Type B pancreatic cell (in vitro differentiated cells): ENCODE results near the gene TGIF1. TPM values are rescaled to one million over a fixed set of nuclear protein-coding genes. Genes with fewer than 3 reads are reported as not detected.

ENCODE experiments used
- DNase-seq: peaks from one replicate; pipeline ENCODE4 v3.0.0; 2021; ENCODE audit warnings: mixed read lengths; ENCODE audit not compliant: unreplicated experiment; ENCODE audit errors: extremely low spot score
- H3K27ac Mint-ChIP-seq: 2 replicates; pipeline ENCODE4 v1.8.0; 2021; ENCODE audit warnings: mild to moderate bottlenecking, mixed read lengths
- H3K27me3 Mint-ChIP-seq: 2 replicates; pipeline ENCODE4 v1.8.0; 2021; ENCODE audit warnings: mixed read lengths
- H3K36me3 Mint-ChIP-seq: 2 replicates; pipeline ENCODE4 v1.8.0; 2021; ENCODE audit warnings: mixed read lengths
- H3K4me1 Mint-ChIP-seq: one replicate; pipeline ENCODE4 v1.8.0; 2021; ENCODE audit warnings: mixed read lengths; ENCODE audit not compliant: unreplicated experiment
- H3K4me3 Mint-ChIP-seq: 2 replicates; pipeline ENCODE4 v1.8.0; 2021; ENCODE audit warnings: mild to moderate bottlenecking, mixed read lengths
- H3K9me3 Mint-ChIP-seq: 2 replicates; pipeline ENCODE4 v1.8.0; 2021; ENCODE audit warnings: mixed read lengths
- CTCF ChIP-seq: fragments of 200-600 bp; sonication (generic); conservative IDR thresholded peaks from 2 replicates; pipeline ENCODE4 v1.5.0; 2021; ENCODE audit warnings: antibody characterized with exemption, mild to moderate bottlenecking
- total RNA-seq: library from RNA; stranded (reverse); gene quantifications from 2 replicates; pipeline ENCODE4 v1.2.1, GENCODE V29; 2021; ENCODE audit warnings: low replicate concordance

TGIF1 gene
- total RNA-seq, 1 donor from 2014 or later, result 80.7 TPM

GRCh38 chr18:3493501-3494244, 43.7 kb downstream of the TGIF1 start:
- Mint-ChIP-seq H3K4me1 (no peaks in the 10 kb centered on the region), H3K27ac (no peak overlapping the region), H3K36me3 (no peaks in the 10 kb centered on the region), H3K9me3 (peaks cover 4% of the 10 kb centered on the region), H3K4me3 (no peak overlapping the region), H3K27me3 (peaks cover 27% of the 10 kb centered on the region)
- no peak for DNase-seq
- TF ChIP-seq CTCF, result no peak

DNA sequence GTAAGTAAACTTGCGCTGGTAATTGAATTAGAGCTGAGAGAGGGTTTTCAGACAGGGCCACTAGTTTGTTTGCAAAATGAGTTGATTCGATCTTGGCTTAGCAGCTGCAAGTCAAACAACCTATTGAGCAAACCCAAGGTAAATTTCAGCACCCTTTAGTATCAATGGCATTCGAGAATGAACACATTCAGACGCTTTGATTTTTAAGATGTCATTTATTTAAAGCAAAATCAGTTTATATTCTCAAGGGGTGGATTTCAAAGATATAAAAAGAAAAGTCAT, 44.2 kb downstream of the TGIF1 start:
- no peak for TF ChIP-seq CTCF
- Mint-ChIP-seq H3K27me3 (peaks cover 30% of the 10 kb centered on the region), H3K4me3 (no peak overlapping the region), H3K4me1 (no peaks in the 10 kb centered on the region), H3K36me3 (no peaks in the 10 kb centered on the region), H3K9me3 (peaks cover 4% of the 10 kb centered on the region), H3K27ac (no peak overlapping the region)
- no peak for DNase-seq

- no peak for TF ChIP-seq CTCF
- Mint-ChIP-seq H3K4me3 (no peak overlapping the region), H3K4me1 (peaks cover 3% of the 10 kb centered on the region)
These were observed 44.6 kb downstream of the TGIF1 start for GRCh38 chr18:3494569-3494968.

DNA sequence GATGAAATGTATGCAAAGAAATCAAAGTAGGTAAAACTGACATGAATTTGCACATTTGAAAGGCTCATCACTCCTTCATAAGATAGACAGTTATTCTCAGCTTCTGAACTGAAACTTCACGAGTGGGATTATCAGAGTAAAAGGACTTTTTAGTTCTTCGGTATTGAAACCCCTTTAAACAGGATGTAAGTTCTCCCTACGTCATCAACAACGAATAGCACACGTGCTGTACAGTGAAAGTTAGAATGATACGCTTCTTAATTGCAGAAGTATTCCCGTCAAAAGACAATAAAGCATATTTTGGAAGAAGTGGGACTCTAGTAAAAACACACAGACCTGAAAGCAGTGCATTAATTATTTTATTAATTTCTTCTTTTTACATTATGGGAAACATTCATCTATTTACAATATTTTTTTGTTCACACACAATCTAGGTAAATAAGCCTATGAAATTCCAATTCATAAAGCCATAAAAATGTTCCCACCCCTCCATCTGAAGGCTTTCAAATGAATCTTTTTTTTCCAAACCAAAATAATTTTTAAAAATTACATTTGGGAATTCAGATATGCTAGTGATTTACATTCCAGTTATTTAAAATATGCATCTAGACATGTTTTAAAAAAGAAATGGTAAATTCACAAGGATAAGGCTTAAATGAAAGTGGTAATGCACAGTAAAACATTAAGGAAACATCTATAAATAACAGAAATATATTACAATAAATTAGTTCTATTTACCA, 45.9 kb downstream of the TGIF1 start:
- no peak for DNase-seq
- Mint-ChIP-seq H3K9me3 (no peaks in the 10 kb centered on the region), H3K36me3 (no peaks in the 10 kb centered on the region), H3K27me3 (peaks cover 38% of the 10 kb centered on the region), H3K4me1 (peaks cover 8% of the 10 kb centered on the region), H3K27ac (no peak overlapping the region), H3K4me3 (no peak overlapping the region)
- TF ChIP-seq CTCF, result no peak

More at GRCh38 chr18:3494569-3494968, 44.6 kb downstream of the TGIF1 start:
- Mint-ChIP-seq H3K36me3 (no peaks in the 10 kb centered on the region), H3K9me3 (peaks cover 4% of the 10 kb centered on the region), H3K27ac (no peak overlapping the region), H3K27me3 (peaks cover 34% of the 10 kb centered on the region)
- no peak for DNase-seq

DNA sequence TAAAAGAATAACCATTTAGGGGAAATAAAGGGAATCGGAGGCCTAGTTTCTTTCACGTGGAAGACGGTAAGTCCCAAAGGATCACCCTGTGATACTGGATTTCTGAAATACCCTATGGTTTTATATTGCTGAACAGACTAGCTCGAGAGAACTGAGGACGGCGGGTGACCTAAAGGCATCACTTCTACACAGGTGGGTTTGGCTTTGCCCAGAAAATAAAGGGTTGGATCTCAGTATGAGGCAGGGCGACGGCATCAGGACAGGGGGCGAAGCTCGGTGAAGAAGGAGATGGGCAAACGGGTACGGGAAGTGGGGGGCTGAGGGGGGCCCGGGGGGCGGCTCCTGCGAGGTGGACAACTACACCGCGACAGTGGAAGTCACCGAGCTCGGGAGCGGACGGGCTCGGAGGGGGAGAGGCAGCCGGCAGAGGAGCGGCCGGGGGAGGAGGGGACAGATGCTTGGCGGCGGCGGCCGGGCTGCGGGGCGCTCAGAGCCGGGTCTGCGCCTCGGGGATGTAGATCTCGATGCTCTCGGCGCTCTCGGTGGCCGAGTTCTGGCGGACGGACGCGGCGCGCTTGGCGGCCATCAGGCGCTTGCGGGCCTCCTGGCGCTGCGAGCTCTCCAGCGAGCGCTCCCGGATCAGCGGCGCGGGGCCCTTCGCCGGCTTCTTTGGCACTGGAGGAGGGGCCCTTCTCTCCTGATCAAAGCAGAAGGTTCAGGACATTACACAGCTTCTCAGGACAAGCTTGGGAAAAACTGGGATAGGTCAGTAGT, 48.9 kb downstream of the TGIF1 start:
- Mint-ChIP-seq H3K27me3 (peaks cover 28% of the 10 kb centered on the region), H3K4me3 (peak overlapping the region; percentile 82), H3K36me3 (no peaks in the 10 kb centered on the region), H3K27ac (peak overlapping the region; percentile 39), H3K4me1 (peaks cover 15% of the 10 kb centered on the region), H3K9me3 (no peaks in the 10 kb centered on the region)
- peak; percentile 73 for DNase-seq
- no peak for TF ChIP-seq CTCF
